HFF-Myc (cell line): Measurements from ENCODE around the gene MAML2.

Experiments used
- DNase-seq: peaks from one replicate; pipeline ENCODE4 v3.0.0-alpha.2; 2011; ENCODE audit warnings: low read depth; ENCODE audit errors: extremely low read depth
- H3K4me3 ChIP-seq: replicated peaks from 2 replicates; pipeline ENCODE4 v1.5.1; 2011; ENCODE audit warnings: low read depth, mild to moderate bottlenecking, control low read depth, low read length
- TF ChIP-seq, protein P1 (sequence below): IDR thresholded peaks from 2 replicates; pipeline ENCODE4 v1.5.1; 2012; ENCODE audit warnings: mild to moderate bottlenecking, low read depth, low read length, control low read depth; ENCODE audit errors: missing control alignments

The MAML2 gene

DNA sequence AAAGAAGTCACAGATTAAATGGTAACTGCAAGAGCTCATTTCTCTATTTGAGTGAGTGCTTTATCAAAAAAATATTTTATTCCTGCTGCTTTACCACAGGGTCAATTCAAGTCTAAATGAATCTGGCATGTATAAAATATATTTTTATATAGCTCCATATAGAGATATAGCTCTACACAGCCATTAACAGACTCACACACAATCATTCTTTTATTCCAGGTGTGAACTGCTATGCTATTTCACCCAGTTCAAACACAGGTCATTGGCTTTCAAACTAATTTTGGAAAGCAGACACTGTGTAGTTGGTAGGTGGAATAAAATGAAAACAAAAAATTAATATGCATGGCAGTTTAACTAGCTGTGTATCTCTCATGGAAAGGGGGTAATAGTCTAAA lies 63.1 kb downstream of the MAML2 start:
- H3K4me3 ChIP-seq: no peak overlapping the region
- no peak for DNase-seq
- TF ChIP-seq, protein P1, sequence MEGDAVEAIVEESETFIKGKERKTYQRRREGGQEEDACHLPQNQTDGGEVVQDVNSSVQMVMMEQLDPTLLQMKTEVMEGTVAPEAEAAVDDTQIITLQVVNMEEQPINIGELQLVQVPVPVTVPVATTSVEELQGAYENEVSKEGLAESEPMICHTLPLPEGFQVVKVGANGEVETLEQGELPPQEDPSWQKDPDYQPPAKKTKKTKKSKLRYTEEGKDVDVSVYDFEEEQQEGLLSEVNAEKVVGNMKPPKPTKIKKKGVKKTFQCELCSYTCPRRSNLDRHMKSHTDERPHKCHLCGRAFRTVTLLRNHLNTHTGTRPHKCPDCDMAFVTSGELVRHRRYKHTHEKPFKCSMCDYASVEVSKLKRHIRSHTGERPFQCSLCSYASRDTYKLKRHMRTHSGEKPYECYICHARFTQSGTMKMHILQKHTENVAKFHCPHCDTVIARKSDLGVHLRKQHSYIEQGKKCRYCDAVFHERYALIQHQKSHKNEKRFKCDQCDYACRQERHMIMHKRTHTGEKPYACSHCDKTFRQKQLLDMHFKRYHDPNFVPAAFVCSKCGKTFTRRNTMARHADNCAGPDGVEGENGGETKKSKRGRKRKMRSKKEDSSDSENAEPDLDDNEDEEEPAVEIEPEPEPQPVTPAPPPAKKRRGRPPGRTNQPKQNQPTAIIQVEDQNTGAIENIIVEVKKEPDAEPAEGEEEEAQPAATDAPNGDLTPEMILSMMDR: no peak

DNA sequence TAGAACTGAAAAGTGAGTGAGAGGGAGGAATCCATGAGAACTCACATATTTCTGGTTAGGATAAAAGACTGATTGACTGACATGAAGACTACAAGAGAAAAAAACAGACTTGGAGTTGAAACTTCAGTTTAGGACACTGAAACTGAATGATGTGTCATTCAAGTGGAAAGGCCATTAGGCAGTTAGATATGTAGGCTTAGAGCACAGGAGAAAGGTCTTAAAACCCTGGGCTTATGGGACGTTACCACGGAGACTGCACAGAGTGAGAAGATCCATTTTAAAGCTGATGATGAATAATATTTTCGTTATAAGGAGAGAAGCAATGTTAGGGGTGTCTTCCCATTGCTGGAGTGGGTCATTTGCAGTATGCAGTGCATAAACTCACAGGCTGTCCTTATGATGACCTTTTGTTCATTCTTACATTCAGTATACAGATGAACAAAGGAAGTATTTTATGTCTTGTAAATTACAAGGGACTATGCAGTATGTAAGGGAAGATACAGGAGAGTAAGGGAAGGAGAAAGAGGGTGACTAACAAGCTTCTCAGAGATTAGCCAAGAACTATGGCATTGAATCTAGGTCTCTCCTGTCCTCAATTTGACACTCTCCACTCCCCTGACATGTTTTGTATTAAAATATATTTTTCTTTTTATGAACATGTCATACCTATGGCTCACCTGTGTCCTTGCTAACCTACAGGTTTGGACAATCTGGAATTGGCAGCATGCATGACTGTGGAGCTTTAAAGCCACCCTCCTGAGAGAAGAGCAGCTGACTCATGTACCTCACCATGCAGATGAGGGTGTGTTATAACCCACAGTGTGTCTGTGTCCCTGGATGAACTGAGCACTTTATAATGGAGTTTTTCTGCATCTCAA lies 63.7 kb downstream of the MAML2 start:
- H3K4me3 ChIP-seq: no peak overlapping the region
- DNase-seq: no peak
- TF ChIP-seq, protein P1: no peak

DNA sequence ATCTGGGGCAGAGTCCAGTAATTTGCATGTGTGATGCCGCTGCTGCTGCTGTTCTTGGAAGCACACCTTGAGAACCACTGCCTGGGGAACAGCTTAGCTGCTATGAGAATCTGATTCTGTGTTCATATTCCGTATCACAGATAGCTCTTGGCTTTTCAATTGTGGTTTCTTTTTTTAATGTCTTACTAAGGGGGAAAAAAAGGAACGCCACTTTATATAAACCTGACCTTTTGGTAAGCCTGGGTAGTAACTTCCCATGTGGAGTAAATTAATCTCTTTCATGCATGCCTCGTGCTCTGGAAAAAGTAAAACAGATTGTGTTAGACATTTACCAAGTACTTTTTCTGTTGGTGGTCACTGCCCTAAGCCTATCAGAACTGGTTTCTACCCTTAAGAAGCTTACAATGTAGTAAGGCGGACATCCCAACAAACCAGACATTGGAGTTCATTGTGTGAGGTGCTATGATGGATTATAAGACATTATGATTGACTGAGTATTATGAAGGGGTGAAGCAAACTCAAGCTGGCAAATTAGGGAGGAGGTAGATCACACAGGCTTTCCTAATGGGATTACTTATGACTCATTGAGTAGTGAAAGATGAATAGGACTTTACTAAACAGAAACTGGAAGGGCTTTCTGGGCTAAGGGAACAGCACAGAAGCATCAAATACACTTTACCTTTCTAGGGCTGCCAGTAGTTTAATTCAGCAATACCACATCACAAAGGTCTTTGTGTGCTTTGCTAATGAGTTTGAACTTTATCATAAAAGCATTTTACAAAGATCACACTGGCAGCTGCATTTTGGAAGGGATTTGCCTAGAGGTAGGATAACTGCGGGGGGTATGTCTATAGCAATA lies 64.7 kb downstream of the MAML2 start:
- DNase-seq: peak; percentile 73
- TF ChIP-seq, protein P1: no peak

DNA sequence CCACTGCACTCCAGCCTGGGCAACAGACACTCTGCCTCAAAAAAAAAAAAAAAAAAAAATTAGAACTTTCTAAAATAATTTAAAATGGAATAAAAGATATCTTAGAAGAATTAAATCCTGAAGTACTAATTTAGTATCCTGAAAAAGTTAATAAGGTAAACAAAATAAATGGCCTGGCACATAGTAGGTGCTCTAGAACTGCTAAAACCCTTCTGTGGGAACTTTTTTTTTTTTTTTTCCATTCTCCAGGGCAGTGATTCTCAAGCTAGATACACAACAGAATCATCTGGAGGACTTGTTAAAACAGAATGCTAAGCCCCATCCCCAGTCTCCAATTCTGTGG lies 65.3 kb downstream of the MAML2 start:
- no peak overlapping the region for H3K4me3 ChIP-seq
- TF ChIP-seq, protein P1: no peak
- no peak for DNase-seq

More for the DNA sequence above, 64.7 kb downstream of the MAML2 start:
- H3K4me3 ChIP-seq: no peak overlapping the region; the same call in 1 of the 2 replicates

DNA sequence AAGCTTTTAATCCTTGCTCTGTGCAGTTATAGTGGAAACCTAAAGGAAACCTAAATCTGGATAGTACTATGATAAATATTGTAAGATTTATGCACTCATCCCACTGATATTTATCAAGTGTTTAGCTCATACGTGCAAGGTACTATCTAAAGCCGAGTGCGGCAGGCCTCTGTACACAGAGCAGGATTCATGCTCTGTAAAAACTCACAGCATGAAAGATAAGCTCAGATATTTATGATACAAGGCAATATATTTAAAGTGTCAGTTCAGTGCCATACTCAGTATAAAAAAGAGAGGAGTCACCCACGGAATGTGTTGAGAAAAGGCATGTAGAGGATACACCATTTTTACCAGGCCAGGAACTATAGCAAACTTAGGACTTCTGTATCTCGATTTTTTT lies 66.2 kb downstream of the MAML2 start:
- DNase-seq: no peak
- TF ChIP-seq, protein P1: no peak
- no peak overlapping the region for H3K4me3 ChIP-seq

DNA sequence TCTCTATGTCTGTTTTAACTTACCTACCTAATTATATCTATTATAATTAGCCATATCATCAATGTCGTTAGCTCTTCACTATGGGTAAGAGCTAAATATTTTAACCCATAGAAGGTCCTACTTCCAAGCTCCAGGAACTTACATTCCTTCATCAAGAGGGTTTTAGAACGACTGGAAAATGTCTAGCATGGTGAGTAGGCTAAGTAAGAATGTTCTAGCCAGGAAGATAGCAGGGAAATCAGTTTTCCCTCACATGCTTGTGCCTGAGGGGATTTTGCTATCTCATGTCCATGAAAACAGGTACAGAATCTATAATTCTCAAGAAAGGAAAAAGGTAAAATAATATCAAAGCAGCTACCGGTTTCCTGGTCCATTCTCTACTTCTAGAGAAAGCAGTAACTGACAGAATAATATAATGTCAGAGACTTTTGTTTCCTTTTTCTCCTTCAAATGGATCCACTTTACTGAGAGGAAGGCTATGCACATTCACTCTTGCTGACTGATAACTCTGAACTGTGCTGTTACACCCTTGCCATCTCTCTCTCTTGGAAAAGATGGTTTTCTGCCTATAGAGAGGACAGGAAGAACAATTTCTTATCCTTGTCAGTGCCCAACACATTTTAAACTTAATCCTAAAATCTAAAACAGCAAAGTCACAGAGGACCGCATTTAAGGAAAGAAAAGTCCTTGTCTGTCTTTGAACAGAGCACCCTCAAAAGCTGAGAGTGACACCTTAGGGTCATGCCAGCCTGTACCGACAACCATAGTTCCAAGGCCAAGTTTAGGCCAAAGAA lies 67.0 kb downstream of the MAML2 start:
- DNase-seq: no peak
- H3K4me3 ChIP-seq: no peak overlapping the region
- TF ChIP-seq, protein P1: no peak
